H1 (cell line): Measurements from ENCODE around the gene RHBDF1. TPM values are rescaled to one million over a fixed set of nuclear protein-coding genes. Genes with fewer than 3 reads are reported as not detected.

Experiments used
- CTCF ChIA-PET: fragments of 300-600 bp; sonication (Branson Sonifier 250); formaldehyde crosslinking; loops from one replicate; lab custom pipeline; 2021; ENCODE audit not compliant: partially characterized antibody; lab: Charles Lee
- POLR2A ChIA-PET: fragments of 300-600 bp; sonication (Branson Sonifier 250); formaldehyde crosslinking; loops from one replicate; lab custom pipeline; 2021; ENCODE audit warnings: inconsistent platforms; ENCODE audit not compliant: partially characterized antibody; lab: Charles Lee
- DNase-seq, 2 experiments: peaks; one replicate each; pipeline versions ENCODE4 v3.0.0 to v3.0.0-alpha.2; 2010 to 2022; ENCODE audit warnings: low spot score in 2 of 2, low read depth in 1 of 2, mixed read lengths in 1 of 2
- FAIRE-seq: peaks from 2 replicates; lab custom pipeline; 2011; peaks lifted over from hg19 to GRCh38; lab: Jason Lieb, UNC
- H2AFZ ChIP-seq: 2 replicates; pipeline ENCODE4 v1.8.1; 2012; ENCODE audit warnings: low read length, inconsistent platforms
- H2AK5ac ChIP-seq: 2 replicates; pipeline ENCODE4 v1.6.1; 2013; ENCODE audit warnings: low read depth, low read length
- H2BK120ac ChIP-seq: replicated peaks from 2 replicates; pipeline ENCODE3; 2013; ENCODE audit warnings: low read depth, low read length, inconsistent platforms
- H2BK12ac ChIP-seq: 2 replicates; pipeline ENCODE4 v1.6.1; 2013; ENCODE audit warnings: low read depth, low read length
- H2BK15ac ChIP-seq: 2 replicates; pipeline ENCODE4 v1.6.1; 2013; ENCODE audit warnings: low read length
- H2BK20ac ChIP-seq: 2 replicates; pipeline ENCODE4 v1.6.1; 2013; ENCODE audit warnings: low read length
- H2BK5ac ChIP-seq: 2 replicates; pipeline ENCODE4 v1.6.1; 2013; ENCODE audit warnings: low read depth, low read length
- H3K14ac ChIP-seq: 2 replicates; pipeline ENCODE4 v1.6.1; 2013; ENCODE audit warnings: inconsistent platforms; ENCODE audit not compliant: insufficient read length
- H3K18ac ChIP-seq: 2 replicates; pipeline ENCODE4 v1.6.1; 2013; ENCODE audit warnings: low read length; ENCODE audit errors: extremely low read depth
- H3K23ac ChIP-seq: 2 replicates; pipeline ENCODE4 v1.6.1; 2013; ENCODE audit warnings: inconsistent platforms; ENCODE audit not compliant: insufficient read length
- H3K23me2 ChIP-seq: 2 replicates; pipeline ENCODE4 v1.6.1; 2013; ENCODE audit warnings: low read depth, low read length
- H3K27ac ChIP-seq: 2 replicates; pipeline ENCODE4 v1.6.1; 2011; ENCODE audit warnings: low read depth, low read length, inconsistent platforms
- H3K27me3 ChIP-seq, 4 experiments: replicated peaks in 1 of 4; 1 replicate in 1 of 4; 2 replicates in 3 of 4; pipeline versions ENCODE4 v1.6.1 to v1.8.1; 2011 to 2013; ENCODE audit warnings: low read length in 3 of 4, mild to moderate bottlenecking in 3 of 4, inconsistent platforms in 2 of 4, mixed read lengths in 2 of 4, moderate library complexity in 1 of 4; ENCODE audit not compliant: control insufficient read depth in 3 of 4, insufficient read depth in 3 of 4; ENCODE audit errors: extremely low read depth in 1 of 4
- H3K36me3 ChIP-seq, 4 experiments: 2 replicates each; pipeline versions ENCODE4 v1.6.1 to v1.8.1; 2011 to 2013; ENCODE audit warnings: mild to moderate bottlenecking in 4 of 4, low read length in 3 of 4, moderate library complexity in 2 of 4, control low read depth in 1 of 4, inconsistent platforms in 1 of 4; ENCODE audit not compliant: insufficient read depth in 4 of 4, control insufficient read depth in 2 of 4
- H3K4ac ChIP-seq: replicated peaks from 2 replicates; pipeline ENCODE3; 2013; ENCODE audit warnings: low read length, low read depth, mixed read lengths, inconsistent platforms; ENCODE audit not compliant: insufficient read length
- H3K4me1 ChIP-seq, 4 experiments: replicated peaks in 1 of 4; 1 replicate in 1 of 4; 2 replicates in 3 of 4; pipeline versions ENCODE4 v1.6.1 to v1.8.1; 2011 to 2013; ENCODE audit warnings: low read length in 3 of 4, inconsistent platforms in 2 of 4, mixed read lengths in 1 of 4; ENCODE audit not compliant: insufficient read depth in 4 of 4, control insufficient read depth in 3 of 4
- H3K4me2 ChIP-seq, 2 experiments: 2 replicates each; pipeline versions ENCODE4 v1.6.1 to v1.8.1; 2011 to 2013; ENCODE audit warnings: low read depth in 2 of 2, low read length in 2 of 2, control low read depth in 1 of 2, inconsistent platforms in 1 of 2, mild to moderate bottlenecking in 1 of 2; ENCODE audit not compliant: insufficient read depth in 1 of 2
- H3K4me3 ChIP-seq, 4 experiments: fragments of 200-600, 300-600 bp in 1 of 4; sonication (generic), shearing (Covaris generic), sonication (Bioruptor Twin) in 1 of 4; 2 replicates each; pipeline versions ENCODE4 v1.5.1 to v1.8.1; 2011 to 2016; ENCODE audit warnings: low read length in 4 of 4, low read depth in 3 of 4, control low read depth in 2 of 4, inconsistent platforms in 2 of 4, mild to moderate bottlenecking in 2 of 4, mixed read lengths in 1 of 4, moderate library complexity in 1 of 4; ENCODE audit not compliant: insufficient read depth in 2 of 4; ENCODE audit errors: extremely low read depth in 1 of 4
- H3K56ac ChIP-seq: replicated peaks from 2 replicates; pipeline ENCODE3; 2013; ENCODE audit warnings: low read depth, mild to moderate bottlenecking, mixed read lengths, low read length, inconsistent platforms; ENCODE audit not compliant: insufficient read length
- H3K79me1 ChIP-seq: 2 replicates; pipeline ENCODE4 v1.6.1; 2013; ENCODE audit warnings: low read depth, low read length, control low read depth
- H3K79me2 ChIP-seq, 2 experiments: 2 replicates each; pipeline versions ENCODE4 v1.6.1 to v1.8.1; 2012 to 2013; ENCODE audit warnings: low read length in 2 of 2, mild to moderate bottlenecking in 2 of 2, inconsistent platforms in 1 of 2; ENCODE audit not compliant: insufficient read depth in 2 of 2, control insufficient read depth in 1 of 2
- H3K9ac ChIP-seq, 4 experiments: replicated peaks in 1 of 4; 1 replicate in 1 of 4; 2 replicates in 3 of 4; pipeline versions ENCODE4 v1.6.1 to v1.8.1; 2011 to 2013; ENCODE audit warnings: low read depth in 3 of 4, low read length in 3 of 4, control low read depth in 2 of 4, mild to moderate bottlenecking in 2 of 4, moderate library complexity in 2 of 4, inconsistent platforms in 1 of 4; ENCODE audit errors: extremely low read depth in 1 of 4
- H3K9me3 ChIP-seq, 2 experiments: 2 replicates each; pipeline versions ENCODE4 v1.6.1 to v1.8.1; 2012 to 2013; ENCODE audit warnings: mild to moderate bottlenecking in 2 of 2, moderate library complexity in 2 of 2, control low read depth in 1 of 2, inconsistent platforms in 1 of 2, low read depth in 1 of 2, low read length in 1 of 2, mixed read lengths in 1 of 2; ENCODE audit not compliant: insufficient read depth in 2 of 2
- H4K20me1 ChIP-seq, 2 experiments: replicated peaks in 1 of 2; 2 replicates each; pipeline versions ENCODE3 to v1.8.1; 2011 to 2013; ENCODE audit warnings: inconsistent platforms in 2 of 2, low read length in 2 of 2, mild to moderate bottlenecking in 1 of 2; ENCODE audit not compliant: insufficient read depth in 2 of 2, control insufficient read depth in 1 of 2
- H4K5ac ChIP-seq: 2 replicates; pipeline ENCODE4 v1.6.1; 2013; ENCODE audit warnings: low read length, low read depth, mixed read lengths, inconsistent platforms; ENCODE audit not compliant: insufficient read length
- H4K8ac ChIP-seq: 2 replicates; pipeline ENCODE4 v1.8.0; 2013; ENCODE audit warnings: mild to moderate bottlenecking, moderate library complexity, low read length, inconsistent platforms; ENCODE audit not compliant: insufficient read depth; ENCODE audit errors: extremely low read depth
- H4K91ac ChIP-seq: replicated peaks from 2 replicates; pipeline ENCODE3; 2013; ENCODE audit warnings: low read length, mixed read lengths, inconsistent platforms; ENCODE audit not compliant: insufficient read length
- CEBPB ChIP-seq: IDR thresholded peaks from 2 replicates; pipeline ENCODE4 v1.6.1; 2012; ENCODE audit warnings: low read depth, low read length
- RAD21 ChIP-seq, 2 experiments: IDR thresholded peaks in 1 of 2; conservative IDR thresholded peaks in 1 of 2; 2 replicates each; pipeline ENCODE4 v1.6.1; 2011; ENCODE audit warnings: low read depth in 2 of 2, low read length in 2 of 2, improper control_type of control experiment in 1 of 2, inconsistent platforms in 1 of 2, mild to moderate bottlenecking in 1 of 2, moderate library complexity in 1 of 2
- WGBS, 2 experiments: shearing (Covaris generic) in 1 of 2; methylation state at CpG; one replicate each; pipeline versions ENCODE4 v1.1.6 to v1.1.7; 2013 to 2015; ENCODE audit warnings: low lambda C conversion rate in 2 of 2, mixed read lengths in 2 of 2, inconsistent platforms in 1 of 2, low coverage in 1 of 2, missing lambda C conversion rate in 1 of 2; ENCODE audit not compliant: insufficient replicate concordance in 2 of 2, insufficient coverage in 1 of 2, insufficient read length in 1 of 2; ENCODE audit errors: extremely low coverage in 1 of 2, missing lambda C conversion rate in 1 of 2; 5-methylcytosine and 5-hydroxymethylcytosine counted together
- polyA plus RNA-seq, 7 experiments: library from polyadenylated mRNA; depleted of rRNA in 3 of 7; stranded (reverse) in 5 of 7; unstranded in 2 of 7; fragments of >200 nt in 5 of 7; fragments of 200-250 nt in 2 of 7; gene quantifications; 1 replicate in 5 of 7; 2 replicates in 1 of 7; 4 replicates in 1 of 7; pipeline versions ENCODE4 v1.2.1 to v1.2.3, GENCODE V29; 2011 to 2013; ENCODE audit warnings: missing spikeins in 2 of 7, mixed read lengths in 2 of 7
- total RNA-seq: library from RNA; stranded (reverse); fragmentation: NEBNext Ultra II Directional; extraction: Animal tissue kit (Norgen Biotek cat#: 25700); gene quantifications from 2 replicates; pipeline ENCODE4 v1.2.1, GENCODE V29; 2021

Gene RHBDF1
- total and polyA plus RNA-seq, 2 of the 8 experiments (the other 6 are each of a cell fraction or from before 2014, with no cell fraction given), result 37.4 to 51.6 TPM

DNA sequence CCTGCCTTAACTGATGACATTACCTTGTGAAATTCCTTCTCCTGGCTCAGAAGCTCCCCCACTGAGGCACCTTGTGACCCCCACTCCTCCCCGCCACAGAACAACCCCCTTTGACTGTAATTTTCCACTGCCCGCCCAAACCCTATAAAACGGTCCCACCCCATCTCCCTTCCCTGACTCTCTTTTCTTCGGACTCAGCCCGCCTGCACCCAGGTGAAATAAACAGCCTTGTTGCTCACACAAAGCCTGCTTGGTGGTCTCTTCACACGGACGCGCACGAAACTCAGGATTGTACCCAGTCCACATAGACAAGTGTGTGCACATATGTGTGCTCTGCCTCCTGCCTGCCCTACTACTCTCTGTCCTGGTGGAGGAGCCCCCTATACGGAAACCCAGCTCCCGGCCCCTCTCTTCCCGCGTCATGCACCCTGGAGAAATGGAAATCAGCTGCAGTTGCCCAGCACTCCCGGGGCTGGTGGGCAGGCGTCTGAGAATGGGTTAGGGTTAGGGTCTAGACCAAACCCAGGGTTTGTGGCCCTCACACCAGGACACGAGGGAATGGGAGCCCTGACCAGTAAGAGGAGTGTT, 2.4 kb upstream of the RHBDF1 start:
- POLR2A ChIA-PET, result interaction anchor here (0.7 to 16.6 kb wide), 12 partner anchors 9 to 148 kb away, joined by 3 to 153 read pairs (median 4); partner anchors contain the start of genes POLR3K and SNRNP25
- peaks cover 24% of the 10 kb centered on the region; the same call in 1 of the 2 replicates for H3K23me2 ChIP-seq
- peak overlapping the region; percentile 67 for H3K18ac ChIP-seq
- H2BK120ac ChIP-seq, result peak overlapping the region; percentile 24
- no peaks in the 10 kb centered on the region for H3K9me3 ChIP-seq
- H3K4ac ChIP-seq, result no peak overlapping the region
- H2BK15ac ChIP-seq, result peak overlapping the region; percentile 46; the same call in 1 of the 2 replicates
- 0 out of 8 replicates have a peak, but pooled peaks cover 0 to under 1% (median 0%) of the 10 kb centered on the region in 4 experiments for H3K36me3 ChIP-seq
- 77% methylated on average over 15 of the region's 16 CpGs; no CpG with 5 or more reads in 1 of the 2 experiments for whole genome bisulfite sequencing, 2 experiments
- H3K56ac ChIP-seq, result no peak overlapping the region
- H3K27ac ChIP-seq, result no peak overlapping the region
- H3K14ac ChIP-seq, result no peak overlapping the region
- no peak overlapping the region for H4K5ac ChIP-seq
- H4K20me1 ChIP-seq, result peaks cover 0 to 5% of the 10 kb centered on the region in 2 experiments
- TF ChIP-seq CEBPB (no peak), RAD21 (IDR thresholded peaks at IDR 0.05 in 1 of 2, conservative IDR thresholded peaks at IDR 0.05 in 1 of 2; ENCODE audit: low read depth in 2 of 2, low read length in 2 of 2) (0 out of 4 replicates have a peak, but pooled peaks of 1 of the 2 experiments have one; percentile 9)
- no peak overlapping the region for H3K4me3 ChIP-seq
- H2BK12ac ChIP-seq, result peak overlapping the region; percentile 90; the same call in 1 of the 2 replicates
- no peak overlapping the region for H2AFZ ChIP-seq
- no peak overlapping the region; the same call in 1 of the 2 replicates for H2AK5ac ChIP-seq
- peaks cover 0 to 4% (median 3%) of the 10 kb centered on the region in 4 experiments; a peak in 3 of 7 replicates for H3K27me3 ChIP-seq
- H2BK20ac ChIP-seq, result peak overlapping the region; percentile 72; the same call in 1 of the 2 replicates
- FAIRE-seq (no peak), DNase-seq (no peak)
- peaks cover 9 to 71% (median 50%) of the 10 kb centered on the region in 4 experiments for H3K4me1 ChIP-seq
- H3K9ac ChIP-seq, result no peak overlapping the region
- H4K8ac ChIP-seq, result peak overlapping the region; percentile 41
- H3K23ac ChIP-seq, result no peak overlapping the region
- H3K79me2 ChIP-seq, result peaks cover 0 to 10% of the 10 kb centered on the region in 2 experiments; a peak in 1 of 4 replicates
- CTCF ChIA-PET, result interaction anchor here (0.8 to 25.7 kb wide), 5 partner anchors 9 to 287 kb away, joined by 3 to 856 read pairs (median 13); partner anchors contain the start of genes MPG and RHBDF1
- H2BK5ac ChIP-seq, result peak overlapping the region; percentile 76; the same call in 1 of the 2 replicates
- peak overlapping the region; percentile 94 for H4K91ac ChIP-seq
- H3K79me1 ChIP-seq, result peaks cover 3% of the 10 kb centered on the region; the same call in 1 of the 2 replicates
- peak overlapping the region in 1 of 2 experiments; percentile 28; a peak in 1 of 4 replicates for H3K4me2 ChIP-seq
